PC-3 (cell line): ENCODE results near the gene NHSL1. TPM values are rescaled to one million over a fixed set of nuclear protein-coding genes. Genes with fewer than 3 reads are reported as not detected.

Source experiments
- ATAC-seq: fragments of 200-7000 bp; cut with Tn5 transposase; 2 replicates; pipeline ENCODE4 v1.9.1; 2020; ENCODE audit warnings: mild to moderate bottlenecking, moderate library complexity
- BruUV-seq: library from RNA; stranded (reverse); fragments of 400-500 nt; replicated peaks from 2 replicates; lab custom pipeline; 2021; lab: Mats Ljungman, UMichigan
- CTCF ChIA-PET: fragments of 300-600 bp; sonication (Branson Sonifier 250); formaldehyde crosslinking; loops from one replicate; lab custom pipeline; 2022; ENCODE audit warnings: antibody characterized with exemption; lab: Charles Lee
- POLR2A ChIA-PET: fragments of 300-600 bp; sonication (Branson Sonifier 250); formaldehyde crosslinking; loops from one replicate; lab custom pipeline; 2022; ENCODE audit warnings: antibody characterized with exemption; ENCODE audit not compliant: unreplicated experiment; lab: Charles Lee
- DNase-seq: peaks from one replicate; pipeline ENCODE4 v3.0.0-alpha.2; 2015
- H2AFZ ChIP-seq: fragments of 300-600 bp; sonication (generic); 2 replicates; pipeline ENCODE4 v1.6.0; 2016; ENCODE audit warnings: antibody characterized with exemption, low read length
- H3F3A ChIP-seq: fragments of 300-600 bp; sonication (generic); one replicate; pipeline ENCODE4 v1.6.0; 2017; ENCODE audit warnings: antibody characterized with exemption, low read length, control low read depth, mild to moderate bottlenecking; ENCODE audit not compliant: unreplicated experiment
- H3K27ac ChIP-seq: fragments of 300-600 bp; sonication (generic); 2 replicates; pipeline ENCODE4 v1.5.1; 2016; ENCODE audit warnings: mild to moderate bottlenecking, low read length
- H3K27me3 ChIP-seq: fragments of 300-600 bp; sonication (generic); 2 replicates; pipeline ENCODE4 v1.6.1; 2016; ENCODE audit warnings: low read length, mixed read lengths
- H3K36me3 ChIP-seq: fragments of 300-600 bp; sonication (generic); 2 replicates; pipeline ENCODE4 v1.6.1; 2016; ENCODE audit warnings: low read depth, mixed run types, low read length, mixed read lengths
- H3K4me1 ChIP-seq: fragments of 300-600 bp; sonication (generic); 2 replicates; pipeline ENCODE4 v1.5.1; 2016; ENCODE audit warnings: low read length; ENCODE audit not compliant: insufficient read depth
- H3K4me2 ChIP-seq: fragments of 300-600 bp; sonication (generic); 2 replicates; pipeline ENCODE4 v1.6.0; 2016; ENCODE audit warnings: low read length
- H3K4me3 ChIP-seq: fragments of 300-600 bp; sonication (generic); 2 replicates; pipeline ENCODE4 v1.5.1; 2016; ENCODE audit warnings: mild to moderate bottlenecking, low read length, mixed read lengths
- H3K79me2 ChIP-seq: fragments of 300-600 bp; sonication (generic); 2 replicates; pipeline ENCODE4 v1.6.1; 2017; ENCODE audit warnings: low read length, mixed read lengths
- H3K9ac ChIP-seq: fragments of 300-600 bp; sonication (generic); 2 replicates; pipeline ENCODE4 v1.6.0; 2016; ENCODE audit warnings: mild to moderate bottlenecking, low read length
- H3K9me2 ChIP-seq: fragments of 300-600 bp; sonication (generic); replicated peaks from 2 replicates; pipeline ENCODE4 v1.6.1; 2016; ENCODE audit warnings: mixed run types, low read length, mixed read lengths
- H3K9me3 ChIP-seq: fragments of 300-600 bp; sonication (generic); 2 replicates; pipeline ENCODE4 v1.6.1; 2016; ENCODE audit warnings: low read length, mixed read lengths
- H4K20me1 ChIP-seq: fragments of 300-600 bp; sonication (generic); 2 replicates; pipeline ENCODE4 v1.6.1; 2016; ENCODE audit warnings: low read length, mixed read lengths
- EZH2 ChIP-seq: fragments of 300-600 bp; sonication (generic); IDR thresholded peaks from one replicate; pipeline ENCODE4 v1.6.1; 2017; ENCODE audit warnings: antibody characterized with exemption, mild to moderate bottlenecking, low read length; ENCODE audit not compliant: unreplicated experiment
- EZH2phosphoT487 ChIP-seq: fragments of 300-600 bp; sonication (generic); IDR thresholded peaks from 2 replicates; pipeline ENCODE4 v1.6.1; 2018; ENCODE audit warnings: mild to moderate bottlenecking, antibody characterized with exemption, low read length, borderline replicate concordance
- intact Hi-C: fragments of 100-400 bp; cut with micrococcal nuclease; formaldehyde crosslinking; loops from 2 replicates; pipeline ENCODE4 v1.9.0; 2023
- total RNA-seq: library from RNA; depleted of rRNA; stranded (reverse); fragments of >200 nt; gene quantifications from 2 replicates; pipeline ENCODE4 v1.2.3, GENCODE V29; 2014
- TF ChIP-seq, protein P1 (sequence below): fragments of 300-600 bp; sonication (generic); conservative IDR thresholded peaks from 2 replicates; pipeline ENCODE4 v1.5.1; 2017; ENCODE audit warnings: antibody characterized with exemption, low read depth, mild to moderate bottlenecking, low read length

The NHSL1 gene
- total RNA-seq, 1 experiment from 2014 or later, result 4.8 TPM

DNA sequence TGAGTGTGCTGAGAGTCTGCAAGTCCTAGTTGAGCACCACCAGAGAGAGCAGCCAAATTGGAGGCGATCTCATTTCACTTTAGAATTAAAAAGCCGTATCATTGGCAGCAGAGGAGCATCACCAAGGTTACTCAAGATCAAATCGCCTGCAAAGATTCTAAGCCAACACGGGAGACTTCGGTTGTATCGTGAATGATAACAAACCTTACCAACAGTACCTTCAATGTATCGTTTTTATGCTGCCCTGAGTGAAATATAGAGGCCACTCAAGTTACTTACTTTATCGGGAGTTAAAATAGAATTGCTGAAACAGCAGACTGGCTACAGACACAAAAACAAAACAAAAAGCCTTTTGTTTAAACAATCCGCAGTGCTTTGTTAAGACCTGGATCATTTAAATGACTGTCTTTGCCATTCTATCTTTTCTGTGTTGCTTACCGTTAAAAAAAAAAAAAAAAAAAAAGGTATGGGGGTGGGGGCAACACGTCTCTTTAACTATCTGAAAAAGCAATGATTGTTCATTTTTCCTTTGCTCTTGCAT, 14.2 kb downstream of the NHSL1 start:
- POLR2A ChIA-PET, result no interaction called here
- DNase-seq (no peak), ATAC-seq (no peak)
- no peak overlapping the region for H3K4me3 ChIP-seq
- no peaks in the 10 kb centered on the region for H3K79me2 ChIP-seq
- BruUV-seq, result no TSS peak
- H3K4me2 ChIP-seq, result no peak overlapping the region
- H3K36me3 ChIP-seq, result no peaks in the 10 kb centered on the region
- no peak overlapping the region for H3K9ac ChIP-seq
- intact Hi-C loops, result no loop called here
- H3K27me3 ChIP-seq, result no peaks in the 10 kb centered on the region
- no peak overlapping the region for H3K27ac ChIP-seq
- TF ChIP-seq, protein P1, sequence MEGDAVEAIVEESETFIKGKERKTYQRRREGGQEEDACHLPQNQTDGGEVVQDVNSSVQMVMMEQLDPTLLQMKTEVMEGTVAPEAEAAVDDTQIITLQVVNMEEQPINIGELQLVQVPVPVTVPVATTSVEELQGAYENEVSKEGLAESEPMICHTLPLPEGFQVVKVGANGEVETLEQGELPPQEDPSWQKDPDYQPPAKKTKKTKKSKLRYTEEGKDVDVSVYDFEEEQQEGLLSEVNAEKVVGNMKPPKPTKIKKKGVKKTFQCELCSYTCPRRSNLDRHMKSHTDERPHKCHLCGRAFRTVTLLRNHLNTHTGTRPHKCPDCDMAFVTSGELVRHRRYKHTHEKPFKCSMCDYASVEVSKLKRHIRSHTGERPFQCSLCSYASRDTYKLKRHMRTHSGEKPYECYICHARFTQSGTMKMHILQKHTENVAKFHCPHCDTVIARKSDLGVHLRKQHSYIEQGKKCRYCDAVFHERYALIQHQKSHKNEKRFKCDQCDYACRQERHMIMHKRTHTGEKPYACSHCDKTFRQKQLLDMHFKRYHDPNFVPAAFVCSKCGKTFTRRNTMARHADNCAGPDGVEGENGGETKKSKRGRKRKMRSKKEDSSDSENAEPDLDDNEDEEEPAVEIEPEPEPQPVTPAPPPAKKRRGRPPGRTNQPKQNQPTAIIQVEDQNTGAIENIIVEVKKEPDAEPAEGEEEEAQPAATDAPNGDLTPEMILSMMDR, result no peak
- no peak for TF ChIP-seq EZH2
- TF ChIP-seq EZH2phosphoT487, result no peak
- H3K4me1 ChIP-seq, result no peaks in the 10 kb centered on the region
- H3K9me2 ChIP-seq, result no peaks in the 10 kb centered on the region
- no peaks in the 10 kb centered on the region for H3F3A ChIP-seq
- H2AFZ ChIP-seq, result no peak overlapping the region
- no peaks in the 10 kb centered on the region for H4K20me1 ChIP-seq
- CTCF ChIA-PET, result no interaction called here
- H3K9me3 ChIP-seq, result no peaks in the 10 kb centered on the region

DNA sequence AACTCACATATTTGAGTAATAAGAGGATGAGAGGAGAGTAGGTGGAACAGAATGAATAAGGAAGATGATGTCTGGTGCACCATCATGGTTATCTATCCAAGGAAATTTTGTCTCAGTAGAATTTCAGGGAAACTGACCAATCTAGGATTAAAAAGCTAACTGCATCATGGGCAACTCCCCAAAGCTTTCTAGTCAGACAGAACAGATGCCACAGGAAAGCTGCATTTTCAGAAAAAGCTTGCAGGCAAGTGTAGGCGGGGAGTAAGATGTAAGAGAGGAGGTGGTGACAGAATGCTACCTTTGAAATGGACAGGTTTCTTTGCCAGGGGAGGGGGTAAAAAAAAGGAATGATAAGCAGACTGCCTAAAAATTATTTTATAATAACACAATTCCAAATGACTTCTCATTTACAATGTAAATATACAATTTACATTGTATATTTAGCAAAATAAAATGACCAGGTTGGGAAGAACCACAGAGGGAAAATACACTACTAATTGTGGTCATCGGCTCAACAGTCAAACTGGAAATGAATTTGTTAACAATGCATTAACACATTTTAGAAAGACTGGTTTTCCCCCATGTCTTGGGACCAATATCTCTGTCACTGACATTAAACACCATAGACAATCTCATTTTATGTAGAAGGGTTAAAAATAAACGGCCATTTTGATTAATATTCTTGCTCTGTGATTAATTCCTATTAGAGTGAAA, 15.1 kb downstream of the NHSL1 start:
- no peak for TF ChIP-seq EZH2phosphoT487
- TF ChIP-seq, protein P1, result no peak
- no peak for TF ChIP-seq EZH2
- Histone ChIP-seq H4K20me1 (no peaks in the 10 kb centered on the region), H2AFZ (no peak overlapping the region), H3F3A (no peaks in the 10 kb centered on the region), H3K9ac (no peak overlapping the region), H3K36me3 (no peaks in the 10 kb centered on the region), H3K27ac (no peak overlapping the region), H3K79me2 (no peaks in the 10 kb centered on the region), H3K4me1 (no peaks in the 10 kb centered on the region), H3K4me3 (no peak overlapping the region), H3K9me3 (no peaks in the 10 kb centered on the region), H3K4me2 (no peak overlapping the region), H3K27me3 (no peaks in the 10 kb centered on the region), H3K9me2 (no peaks in the 10 kb centered on the region)
- no TSS peak for BruUV-seq
- intact Hi-C loops, result no loop called here
- ATAC-seq, result no peak
- ChIA-PET POLR2A (no interaction called here), CTCF (no interaction called here)
- no peak for DNase-seq

DNA sequence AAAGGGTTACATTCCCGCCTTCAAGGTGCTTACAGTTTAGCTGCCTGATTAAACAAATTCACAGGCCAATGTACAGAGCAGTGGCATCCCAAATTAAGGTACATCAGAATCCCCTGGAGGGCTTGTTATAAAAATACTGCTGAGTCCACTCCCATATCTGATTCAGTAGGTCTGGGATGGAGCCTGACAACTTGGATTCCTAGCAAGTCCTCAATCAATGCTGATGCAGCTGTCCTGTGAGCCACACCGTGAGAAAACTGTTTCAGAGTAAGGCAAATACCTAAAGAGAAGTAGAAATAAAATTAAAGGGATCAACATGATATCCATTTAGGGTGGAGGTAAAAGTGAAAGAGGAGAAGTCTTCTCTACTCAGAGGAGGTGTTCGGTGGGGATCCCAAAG, 16.5 kb downstream of the NHSL1 start:
- no peak for ATAC-seq
- DNase-seq, result no peak
- Histone ChIP-seq H3K9ac (no peak overlapping the region), H3K4me1 (peaks cover 8% of the 10 kb centered on the region), H3K9me2 (no peaks in the 10 kb centered on the region), H3K27ac (no peak overlapping the region), H3K79me2 (no peaks in the 10 kb centered on the region), H3K4me2 (no peak overlapping the region), H3F3A (no peaks in the 10 kb centered on the region), H2AFZ (no peak overlapping the region), H3K27me3 (no peaks in the 10 kb centered on the region), H3K4me3 (no peak overlapping the region), H3K36me3 (no peaks in the 10 kb centered on the region), H3K9me3 (no peaks in the 10 kb centered on the region), H4K20me1 (no peaks in the 10 kb centered on the region)
- no TSS peak for BruUV-seq
- ChIA-PET POLR2A (no interaction called here), CTCF (no interaction called here)
- TF ChIP-seq, protein P1, result no peak
- no peak for TF ChIP-seq EZH2
- TF ChIP-seq EZH2phosphoT487, result no peak
- intact Hi-C loops, result no loop called here
